HK-2 (cell line): ENCODE data around the gene HIVEP3.
"Not testable (repeated sequence)": the region's sequence is repeated elsewhere in the genome, so short reads cannot be mapped to it uniquely, and the experiment has no call there.

Source experiments
- DNase-seq: peaks from one replicate; pipeline ENCODE4 v3.0.0-alpha.2; 2018; ENCODE audit not compliant: unreplicated experiment

The HIVEP3 gene

GRCh38 chr1:41560496-41560895 lies 358.2 kb downstream of the HIVEP3 start:
- DNase-seq: no peak

- DNase-seq: no peak
These were observed 359.4 kb downstream of the HIVEP3 start for GRCh38 chr1:41559331-41559730.

- DNase-seq: no peak
These were observed 360.0 kb downstream of the HIVEP3 start for GRCh38 chr1:41558761-41559171.

GRCh38 chr1:41557751-41558455 lies 360.8 kb downstream of the HIVEP3 start:
- DNase-seq: no peak

GRCh38 chr1:41554746-41555145 lies 364.0 kb downstream of the HIVEP3 start:
- DNase-seq: not testable (repeated sequence)

- no peak for DNase-seq
These were observed 370.8 kb downstream of the HIVEP3 start for GRCh38 chr1:41547781-41548560.

GRCh38 chr1:41547336-41547735 lies 371.4 kb downstream of the HIVEP3 start:
- no peak for DNase-seq

- DNase-seq: no peak
These were observed 371.9 kb downstream of the HIVEP3 start for GRCh38 chr1:41546833-41547135.

- DNase-seq: no peak
These were observed 372.5 kb downstream of the HIVEP3 start for GRCh38 chr1:41545996-41546832.

- no peak for DNase-seq
These were observed 376.4 kb downstream of the HIVEP3 start for GRCh38 chr1:41542196-41542930.

- DNase-seq: no peak
These were observed 377.1 kb downstream of the HIVEP3 start for GRCh38 chr1:41541592-41541952.

- DNase-seq: no peak
These were observed 377.7 kb downstream of the HIVEP3 start for GRCh38 chr1:41540886-41541591.

- no peak for DNase-seq
These were observed 378.7 kb downstream of the HIVEP3 start for GRCh38 chr1:41539999-41540398.

GRCh38 chr1:41539418-41539805 lies 379.3 kb downstream of the HIVEP3 start:
- DNase-seq: no peak

GRCh38 chr1:41538741-41539417 lies 379.8 kb downstream of the HIVEP3 start:
- no peak for DNase-seq

- peak; percentile 38 for DNase-seq
These were observed 380.9 kb downstream of the HIVEP3 start for GRCh38 chr1:41537788-41538351.

GRCh38 chr1:41537251-41537650 lies 381.5 kb downstream of the HIVEP3 start:
- DNase-seq: no peak

GRCh38 chr1:41536361-41536802 lies 382.3 kb downstream of the HIVEP3 start:
- no peak for DNase-seq

GRCh38 chr1:41535716-41536115 lies 383.0 kb downstream of the HIVEP3 start:
- DNase-seq: no peak

GRCh38 chr1:41535276-41535675 lies 383.4 kb downstream of the HIVEP3 start:
- no peak for DNase-seq
